Activated gamma-delta T cell treated with anti-CD3 and anti-CD28 coated beads, Interleukin-2, amount 50 U/mL, for 16 hours (primary cell): Measurements from ENCODE around the gene TRPM3.

Experiments used
- DNase-seq: peaks from one replicate; pipeline ENCODE4 v3.0.0-alpha.2; 2020; ENCODE audit warnings: low read depth

TRPM3 gene

GRCh38 chr9:71097671-71098070 lies 23.8 kb downstream of the TRPM3 start:
- no peak for DNase-seq

GRCh38 chr9:71096421-71097108 lies 24.9 kb downstream of the TRPM3 start:
- DNase-seq = no peak

- no peak for DNase-seq
These were observed 26.6 kb downstream of the TRPM3 start for GRCh38 chr9:71094708-71095251.

- no peak for DNase-seq
These were observed 30.5 kb downstream of the TRPM3 start for GRCh38 chr9:71090896-71091295.

GRCh38 chr9:71079451-71079850 lies 42.0 kb downstream of the TRPM3 start:
- DNase-seq = no peak

- no peak for DNase-seq
These were observed 45.3 kb downstream of the TRPM3 start for GRCh38 chr9:71076096-71076495.

GRCh38 chr9:71073494-71073893 lies 47.9 kb downstream of the TRPM3 start:
- DNase-seq = no peak

GRCh38 chr9:71072587-71072986 lies 48.8 kb downstream of the TRPM3 start:
- DNase-seq = no peak

- no peak for DNase-seq
These were observed 49.8 kb downstream of the TRPM3 start for GRCh38 chr9:71071633-71072032.

GRCh38 chr9:71058660-71059059 lies 62.8 kb downstream of the TRPM3 start:
- DNase-seq = no peak

- DNase-seq = no peak
These were observed 69.1 kb downstream of the TRPM3 start for GRCh38 chr9:71052287-71052686.

- DNase-seq = no peak
These were observed 73.1 kb downstream of the TRPM3 start for GRCh38 chr9:71048280-71048679.

GRCh38 chr9:71042448-71042990 lies 78.9 kb downstream of the TRPM3 start:
- no peak for DNase-seq

- DNase-seq = no peak
These were observed 83.9 kb downstream of the TRPM3 start for GRCh38 chr9:71037521-71037920.

GRCh38 chr9:71036501-71036900 lies 84.9 kb downstream of the TRPM3 start:
- DNase-seq = no peak

- DNase-seq = no peak
These were observed 88.6 kb downstream of the TRPM3 start for GRCh38 chr9:71032779-71033178.

GRCh38 chr9:71025728-71026127 lies 95.7 kb downstream of the TRPM3 start:
- DNase-seq = no peak

- no peak for DNase-seq
These were observed 96.2 kb downstream of the TRPM3 start for GRCh38 chr9:71025201-71025600.

GRCh38 chr9:71010258-71010657 lies 111.2 kb downstream of the TRPM3 start:
- no peak for DNase-seq

GRCh38 chr9:71005456-71005855 lies 116.0 kb downstream of the TRPM3 start:
- DNase-seq = no peak

- DNase-seq = no peak
These were observed 117.2 kb downstream of the TRPM3 start for GRCh38 chr9:71004196-71004595.

- DNase-seq = no peak
These were observed 118.1 kb downstream of the TRPM3 start for GRCh38 chr9:71003346-71003745.

- no peak for DNase-seq
These were observed 119.5 kb downstream of the TRPM3 start for GRCh38 chr9:71001780-71002386.
